NB4 (cell line): ENCODE measurements around the gene VWA5B1.
A peak's percentile ranks its signal among the peaks of the same experiment; 100 is the strongest.

Source experiments
- DNase-seq: peaks from one replicate; pipeline ENCODE4 v3.0.0; 2010; ENCODE audit warnings: low read depth
- H3K4me3 ChIP-seq: one replicate; pipeline ENCODE4 v1.5.1; 2011; ENCODE audit warnings: mild to moderate bottlenecking, low read depth, low read length, moderate library complexity
- MYC ChIP-seq: IDR thresholded peaks from 2 replicates; pipeline ENCODE4 v1.6.1; 2011; ENCODE audit warnings: low read depth, low read length
- POLR2A ChIP-seq: IDR thresholded peaks from 2 replicates; pipeline ENCODE4 v1.6.1; 2011; ENCODE audit warnings: mild to moderate bottlenecking; ENCODE audit not compliant: insufficient read length; ENCODE audit errors: extremely low read depth
- TF ChIP-seq, protein P1 (sequence below): IDR thresholded peaks from 2 replicates; pipeline ENCODE4 v1.6.1; 2011; ENCODE audit warnings: low read depth, low read length
- TF ChIP-seq, protein P2 (sequence below): IDR thresholded peaks from one replicate; pipeline ENCODE4 v1.5.1; 2012; ENCODE audit warnings: low read depth, low read length

Gene VWA5B1, protein sequence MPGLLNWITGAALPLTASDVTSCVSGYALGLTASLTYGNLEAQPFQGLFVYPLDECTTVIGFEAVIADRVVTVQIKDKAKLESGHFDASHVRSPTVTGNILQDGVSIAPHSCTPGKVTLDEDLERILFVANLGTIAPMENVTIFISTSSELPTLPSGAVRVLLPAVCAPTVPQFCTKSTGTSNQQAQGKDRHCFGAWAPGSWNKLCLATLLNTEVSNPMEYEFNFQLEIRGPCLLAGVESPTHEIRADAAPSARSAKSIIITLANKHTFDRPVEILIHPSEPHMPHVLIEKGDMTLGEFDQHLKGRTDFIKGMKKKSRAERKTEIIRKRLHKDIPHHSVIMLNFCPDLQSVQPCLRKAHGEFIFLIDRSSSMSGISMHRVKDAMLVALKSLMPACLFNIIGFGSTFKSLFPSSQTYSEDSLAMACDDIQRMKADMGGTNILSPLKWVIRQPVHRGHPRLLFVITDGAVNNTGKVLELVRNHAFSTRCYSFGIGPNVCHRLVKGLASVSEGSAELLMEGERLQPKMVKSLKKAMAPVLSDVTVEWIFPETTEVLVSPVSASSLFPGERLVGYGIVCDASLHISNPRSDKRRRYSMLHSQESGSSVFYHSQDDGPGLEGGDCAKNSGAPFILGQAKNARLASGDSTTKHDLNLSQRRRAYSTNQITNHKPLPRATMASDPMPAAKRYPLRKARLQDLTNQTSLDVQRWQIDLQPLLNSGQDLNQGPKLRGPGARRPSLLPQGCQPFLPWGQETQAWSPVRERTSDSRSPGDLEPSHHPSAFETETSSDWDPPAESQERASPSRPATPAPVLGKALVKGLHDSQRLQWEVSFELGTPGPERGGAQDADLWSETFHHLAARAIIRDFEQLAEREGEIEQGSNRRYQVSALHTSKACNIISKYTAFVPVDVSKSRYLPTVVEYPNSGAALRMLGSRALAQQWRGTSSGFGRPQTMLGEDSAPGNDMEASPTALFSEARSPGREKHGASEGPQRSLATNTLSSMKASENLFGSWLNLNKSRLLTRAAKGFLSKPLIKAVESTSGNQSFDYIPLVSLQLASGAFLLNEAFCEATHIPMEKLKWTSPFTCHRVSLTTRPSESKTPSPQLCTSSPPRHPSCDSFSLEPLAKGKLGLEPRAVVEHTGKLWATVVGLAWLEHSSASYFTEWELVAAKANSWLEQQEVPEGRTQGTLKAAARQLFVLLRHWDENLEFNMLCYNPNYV

DNA sequence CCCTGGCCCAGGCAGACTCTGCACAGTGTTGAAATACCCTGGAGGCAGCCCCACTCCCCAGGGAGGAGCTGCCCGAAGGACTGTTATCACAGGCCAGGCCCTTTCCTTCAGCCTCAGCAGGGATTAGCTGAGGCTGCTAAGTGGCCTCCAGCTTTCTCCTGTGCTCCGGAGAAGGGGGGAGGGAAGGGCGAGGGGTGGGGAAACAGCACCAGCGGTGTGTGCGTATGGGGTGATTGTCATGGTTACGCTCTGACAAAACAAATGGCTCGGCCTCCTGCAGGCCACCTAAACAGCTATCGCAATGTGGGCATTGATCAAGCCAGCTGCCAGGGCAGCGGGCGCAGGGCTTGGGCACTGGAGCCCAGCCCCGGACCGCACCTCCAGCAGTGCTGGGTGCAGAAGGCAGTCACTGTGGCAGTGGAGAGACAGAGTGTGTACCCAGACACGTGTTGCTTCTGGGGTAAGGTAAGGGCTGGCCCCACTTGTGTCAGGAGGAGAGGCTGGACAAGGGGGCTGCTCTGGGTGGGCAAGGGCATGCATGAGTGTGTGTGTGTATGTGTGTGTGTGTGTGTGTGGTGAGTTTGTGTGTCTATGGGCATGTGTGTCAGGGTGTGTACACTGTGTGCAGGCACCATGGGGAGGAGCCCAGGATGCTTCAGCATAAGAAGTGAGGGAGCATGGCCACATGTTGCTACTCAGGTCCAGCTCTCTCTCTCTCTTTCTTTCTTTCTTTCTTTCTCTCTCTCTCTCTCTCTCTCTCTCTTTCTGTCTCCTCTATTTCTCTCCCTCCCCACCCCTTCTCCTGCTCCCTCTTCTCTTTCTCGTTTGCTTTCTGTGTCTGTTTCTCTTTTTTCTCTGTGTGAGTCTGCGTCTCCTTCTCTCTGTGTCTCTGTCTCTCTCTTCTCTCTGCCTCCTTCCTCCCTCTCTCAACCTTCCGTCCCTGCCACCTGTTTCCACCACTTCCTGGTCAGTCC, at the start of gene VWA5B1:
Gene VWA5B1 (plus strand): TSS at position 252 of the 974 bp plus-strand sequence. CDS start 19,727 bp downstream, outside the sequence.
- H3K4me3 ChIP-seq = no peak within 1 kb of the TSS
- no peak for TF ChIP-seq POLR2A
- TF ChIP-seq, protein P1, sequence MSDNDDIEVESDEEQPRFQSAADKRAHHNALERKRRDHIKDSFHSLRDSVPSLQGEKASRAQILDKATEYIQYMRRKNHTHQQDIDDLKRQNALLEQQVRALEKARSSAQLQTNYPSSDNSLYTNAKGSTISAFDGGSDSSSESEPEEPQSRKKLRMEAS = no peak
- TF ChIP-seq MYC = no peak
- TF ChIP-seq, protein P2, sequence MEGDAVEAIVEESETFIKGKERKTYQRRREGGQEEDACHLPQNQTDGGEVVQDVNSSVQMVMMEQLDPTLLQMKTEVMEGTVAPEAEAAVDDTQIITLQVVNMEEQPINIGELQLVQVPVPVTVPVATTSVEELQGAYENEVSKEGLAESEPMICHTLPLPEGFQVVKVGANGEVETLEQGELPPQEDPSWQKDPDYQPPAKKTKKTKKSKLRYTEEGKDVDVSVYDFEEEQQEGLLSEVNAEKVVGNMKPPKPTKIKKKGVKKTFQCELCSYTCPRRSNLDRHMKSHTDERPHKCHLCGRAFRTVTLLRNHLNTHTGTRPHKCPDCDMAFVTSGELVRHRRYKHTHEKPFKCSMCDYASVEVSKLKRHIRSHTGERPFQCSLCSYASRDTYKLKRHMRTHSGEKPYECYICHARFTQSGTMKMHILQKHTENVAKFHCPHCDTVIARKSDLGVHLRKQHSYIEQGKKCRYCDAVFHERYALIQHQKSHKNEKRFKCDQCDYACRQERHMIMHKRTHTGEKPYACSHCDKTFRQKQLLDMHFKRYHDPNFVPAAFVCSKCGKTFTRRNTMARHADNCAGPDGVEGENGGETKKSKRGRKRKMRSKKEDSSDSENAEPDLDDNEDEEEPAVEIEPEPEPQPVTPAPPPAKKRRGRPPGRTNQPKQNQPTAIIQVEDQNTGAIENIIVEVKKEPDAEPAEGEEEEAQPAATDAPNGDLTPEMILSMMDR = no peak
- peak; percentile 51 for DNase-seq

DNA sequence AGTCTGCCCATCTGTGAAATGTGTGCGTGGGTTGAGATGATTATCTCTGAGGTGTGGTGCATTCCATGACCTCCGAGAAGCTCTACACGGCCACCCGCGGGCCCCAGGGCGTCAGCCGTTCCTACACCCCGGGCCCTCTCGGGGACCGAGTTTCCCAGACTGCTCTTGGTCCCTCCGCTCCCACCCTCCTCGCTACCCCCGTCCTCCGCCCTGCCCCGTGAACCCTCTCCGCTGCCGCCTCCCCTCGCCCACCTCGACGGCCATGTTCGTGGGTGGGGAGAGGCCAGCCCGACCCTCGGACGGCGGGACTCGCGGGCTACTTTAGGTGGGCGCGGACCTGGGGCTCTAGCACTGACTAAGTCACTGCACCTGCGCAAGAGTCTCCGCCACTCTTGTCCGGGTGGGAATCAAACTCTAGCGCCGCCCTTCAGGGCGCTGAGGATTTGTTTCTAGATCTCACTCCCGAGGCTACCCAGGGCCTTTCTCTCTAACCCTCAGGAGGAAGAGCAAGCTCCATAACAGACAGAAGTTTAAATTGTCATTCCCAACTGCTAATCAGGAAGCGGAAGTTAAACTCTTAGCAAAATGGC, 47.7 kb upstream of the VWA5B1 start:
- no peak for DNase-seq
- H3K4me3 ChIP-seq = no peak overlapping the region
- TF ChIP-seq MYC (no peak), POLR2A (no peak)
- TF ChIP-seq, protein P1 = no peak
- TF ChIP-seq, protein P2 = no peak

DNA sequence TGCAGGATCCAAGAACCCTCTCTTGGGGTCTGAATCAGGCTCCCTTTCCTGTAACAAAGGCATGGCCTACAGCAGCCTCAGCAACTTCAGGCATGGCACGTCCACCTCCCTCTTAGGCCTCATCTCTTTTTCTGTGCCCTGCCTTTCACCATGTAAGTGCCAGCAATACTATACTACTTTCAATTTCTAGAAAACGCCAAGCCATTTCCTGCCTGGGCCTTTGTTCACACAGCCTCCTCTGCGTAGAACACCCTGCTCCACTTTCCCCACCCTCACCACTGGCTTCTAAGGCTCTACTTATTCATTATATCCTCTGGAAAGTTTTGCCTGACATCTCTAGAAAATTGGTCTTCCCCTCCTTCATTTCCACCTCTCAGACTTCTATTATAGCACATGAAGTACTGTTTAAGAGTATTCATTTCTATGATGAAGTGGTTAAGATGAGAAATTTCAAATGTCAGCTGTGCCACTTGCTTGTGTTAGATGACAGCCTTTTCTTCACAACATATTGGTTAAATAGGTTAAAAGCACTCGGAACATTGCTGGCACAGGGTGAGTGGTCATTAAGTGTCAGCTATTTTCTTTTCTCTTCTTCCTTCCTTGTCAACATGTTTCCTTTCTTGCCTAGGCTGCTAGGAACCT, 41.6 kb upstream of the VWA5B1 start:
- no peak for DNase-seq
- no peak overlapping the region for H3K4me3 ChIP-seq
- TF ChIP-seq, protein P2 = no peak
- TF ChIP-seq MYC = no peak
- TF ChIP-seq POLR2A = no peak
- TF ChIP-seq, protein P1 = no peak

DNA sequence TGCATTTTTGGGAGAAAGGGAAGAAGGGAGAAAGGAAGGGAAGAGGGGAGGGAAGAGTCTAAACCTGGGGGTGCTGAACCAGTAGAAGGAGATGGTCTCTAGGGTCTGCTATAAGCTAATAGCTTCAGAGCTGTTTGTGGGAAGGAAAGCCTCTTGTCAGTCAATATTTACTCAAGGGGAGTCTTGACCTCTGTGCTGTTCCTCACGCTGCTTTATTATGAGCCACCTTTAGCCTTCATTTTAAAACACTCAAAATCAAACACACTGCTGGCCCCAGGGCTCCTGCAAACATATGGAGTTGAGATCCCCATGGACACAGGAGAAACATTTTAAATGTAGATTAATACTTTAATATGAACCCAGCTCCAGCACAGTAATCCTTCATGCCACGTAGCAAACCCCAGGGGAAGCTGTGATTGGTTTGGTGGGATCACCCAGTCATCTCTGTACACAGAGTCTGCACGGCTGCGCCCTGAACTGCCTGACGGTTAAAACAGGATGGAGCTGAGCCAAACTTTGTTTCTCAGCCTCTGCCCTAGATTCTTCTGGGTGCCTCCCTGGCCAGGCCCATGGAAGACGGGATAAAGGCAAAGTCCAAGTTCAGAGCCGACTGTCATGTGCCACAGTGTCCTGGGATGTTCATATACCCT, 40.2 kb upstream of the VWA5B1 start:
- no peak for DNase-seq

More for the DNA sequence above, 40.2 kb upstream of the VWA5B1 start:
- TF ChIP-seq POLR2A (no peak), MYC (no peak)
- TF ChIP-seq, protein P1 = no peak
- TF ChIP-seq, protein P2 = no peak
- no peak overlapping the region for H3K4me3 ChIP-seq
